Upper lobe of left lung (tissue), 4 donors: Measurements from ENCODE around the gene POT1.

Source experiments
- CTCF ChIP-seq, 6 experiments: fragments of 450-650 bp in 4 of 6; fragments of 200-600 bp in 2 of 6; sonication (generic) in 2 of 6; IDR thresholded peaks; one replicate each; pipeline ENCODE4 v1.5.1; 2016 to 2019; ENCODE audit warnings: antibody characterized with exemption in 6 of 6
- POLR2A ChIP-seq, 4 donors: fragments of 450-650 bp; IDR thresholded peaks; one replicate each; pipeline ENCODE4 v1.5.1; 2016 to 2017; ENCODE audit warnings: antibody characterized with exemption in 4 of 4, mild to moderate bottlenecking in 2 of 4

GRCh38 chr7:124784879-124785818, 144.5 kb downstream of the POT1 start:
- TF ChIP-seq POLR2A (IDR thresholded peaks at IDR 0.05): no peak
- peak in 5 of 6 experiments; percentile 45 to 70 (median 51) for TF ChIP-seq CTCF (IDR thresholded peaks at IDR 0.05)
